Glutamatergic neuron (in vitro differentiated cells): ENCODE data around the gene WWP2. TPM values are rescaled to one million over a fixed set of nuclear protein-coding genes. Genes with fewer than 3 reads are reported as not detected.

Source experiments
- DNase-seq: peaks from one replicate; pipeline ENCODE4 v3.0.0; 2022
- H3K27ac Mint-ChIP-seq: one replicate; pipeline ENCODE4 v1.8.0; 2020; ENCODE audit warnings: mild to moderate bottlenecking, mixed read lengths, inconsistent platforms; ENCODE audit not compliant: unreplicated experiment
- H3K27me3 Mint-ChIP-seq: one replicate; pipeline ENCODE4 v1.8.0; 2020; ENCODE audit warnings: mild to moderate bottlenecking, moderate library complexity, mixed read lengths, inconsistent platforms; ENCODE audit not compliant: unreplicated experiment
- H3K36me3 Mint-ChIP-seq: one replicate; pipeline ENCODE4 v1.8.0; 2020; ENCODE audit warnings: mild to moderate bottlenecking, mixed read lengths, inconsistent platforms; ENCODE audit not compliant: unreplicated experiment
- H3K4me1 Mint-ChIP-seq: one replicate; pipeline ENCODE4 v1.8.0; 2020; ENCODE audit warnings: mild to moderate bottlenecking, low read depth, mixed read lengths, inconsistent platforms; ENCODE audit not compliant: unreplicated experiment
- H3K4me3 Mint-ChIP-seq: one replicate; pipeline ENCODE4 v1.8.0; 2020; ENCODE audit warnings: mild to moderate bottlenecking, mixed read lengths, inconsistent platforms; ENCODE audit not compliant: unreplicated experiment
- H3K9me3 Mint-ChIP-seq: one replicate; pipeline ENCODE4 v1.8.0; 2020; ENCODE audit warnings: mild to moderate bottlenecking, moderate library complexity, mixed read lengths, inconsistent platforms; ENCODE audit not compliant: unreplicated experiment
- CTCF ChIP-seq: fragments of 200-600 bp; sonication (generic); IDR thresholded peaks from one replicate; pipeline ENCODE4 v1.5.0; 2021; ENCODE audit not compliant: partially characterized antibody, unreplicated experiment
- total RNA-seq: library from RNA; stranded (reverse); fragmentation: NEBNext Ultra II Directional; extraction: Animal tissue kit (Norgen Biotek cat#: 25700); gene quantifications from one replicate; pipeline ENCODE4 v1.2.1, GENCODE V29; 2021; ENCODE audit not compliant: unreplicated experiment

WWP2 gene
- total RNA-seq, 1 donor from 2014 or later: 46.8 TPM

- Mint-ChIP-seq H3K4me1 (peaks cover 6% of the 10 kb centered on the region), H3K36me3 (no peaks in the 10 kb centered on the region), H3K4me3 (no peak overlapping the region), H3K27me3 (no peaks in the 10 kb centered on the region), H3K27ac (no peak overlapping the region), H3K9me3 (no peaks in the 10 kb centered on the region)
- no peak for DNase-seq
- TF ChIP-seq CTCF: no peak
These were observed 41.2 kb upstream of the WWP2 start for GRCh38 chr16:69720822-69721430.

DNA sequence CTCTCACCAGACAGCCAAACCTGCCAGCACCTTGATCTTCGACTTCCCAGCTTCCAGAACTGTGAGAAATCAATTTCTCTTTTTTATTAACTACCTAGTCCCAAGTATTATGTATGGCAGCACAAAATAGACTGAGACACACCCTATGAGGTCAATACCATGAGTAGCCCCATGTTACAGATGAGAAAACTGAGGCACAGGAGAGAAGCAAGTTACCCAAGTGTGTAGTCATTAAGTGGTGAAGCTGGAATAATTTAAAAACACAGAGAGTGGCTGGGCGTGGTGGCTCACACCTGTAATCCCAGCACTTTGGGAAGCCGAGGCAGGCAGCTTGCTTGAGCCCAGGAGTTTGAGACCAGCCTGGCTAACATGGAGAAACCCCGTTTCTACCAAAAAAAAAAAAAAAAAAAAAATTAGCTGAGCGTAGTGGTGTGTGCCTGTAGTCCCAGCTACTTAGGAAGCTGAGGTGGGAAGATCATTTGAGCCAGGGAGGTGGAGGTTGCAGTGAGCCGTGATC lies 40.6 kb upstream of the WWP2 start:
- H3K36me3 Mint-ChIP-seq: no peaks in the 10 kb centered on the region
- peaks cover 6% of the 10 kb centered on the region for H3K4me1 Mint-ChIP-seq
- H3K27ac Mint-ChIP-seq: no peak overlapping the region
- no peak for DNase-seq
- no peak overlapping the region for H3K4me3 Mint-ChIP-seq
- no peak for TF ChIP-seq CTCF
- H3K9me3 Mint-ChIP-seq: no peaks in the 10 kb centered on the region
- H3K27me3 Mint-ChIP-seq: no peaks in the 10 kb centered on the region

GRCh38 chr16:69724414-69724873 lies 37.7 kb upstream of the WWP2 start:
- peaks cover 10% of the 10 kb centered on the region for H3K4me1 Mint-ChIP-seq
- no peaks in the 10 kb centered on the region for H3K9me3 Mint-ChIP-seq
- H3K4me3 Mint-ChIP-seq: no peak overlapping the region
- peaks cover 2% of the 10 kb centered on the region for H3K27me3 Mint-ChIP-seq
- no peak for TF ChIP-seq CTCF
- H3K36me3 Mint-ChIP-seq: no peaks in the 10 kb centered on the region
- H3K27ac Mint-ChIP-seq: no peak overlapping the region
- DNase-seq: no peak

DNA sequence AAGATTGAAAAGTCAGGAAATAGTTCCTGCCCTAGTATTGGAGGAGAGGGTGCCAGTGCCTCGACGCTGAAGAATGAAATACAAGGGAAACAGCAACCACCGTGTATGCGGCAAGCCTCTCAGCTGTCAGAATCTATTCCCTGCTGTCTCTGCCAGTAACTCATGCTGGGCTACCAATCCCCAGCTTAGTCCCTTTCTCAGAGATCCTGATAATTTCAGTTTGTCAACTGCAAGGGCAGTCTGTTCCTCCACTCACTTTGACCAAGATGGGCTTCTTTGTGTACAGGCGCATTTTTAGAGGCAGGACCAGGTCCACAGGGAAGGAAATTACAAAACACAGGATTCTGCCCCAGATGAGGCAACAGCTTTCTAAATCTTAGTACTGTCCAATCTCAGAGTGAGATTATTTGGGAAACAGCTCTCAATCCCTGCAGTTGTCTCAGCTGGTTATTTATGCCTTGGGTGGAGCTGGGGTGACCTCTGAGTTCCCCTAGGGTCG lies 37.1 kb upstream of the WWP2 start:
- H3K27me3 Mint-ChIP-seq: peaks cover 2% of the 10 kb centered on the region

More for the DNA sequence above, 37.1 kb upstream of the WWP2 start:
- H3K9me3 Mint-ChIP-seq: no peaks in the 10 kb centered on the region
- no peak for TF ChIP-seq CTCF
- no peaks in the 10 kb centered on the region for H3K36me3 Mint-ChIP-seq
- H3K4me3 Mint-ChIP-seq: peak overlapping the region; percentile 55
- no peak for DNase-seq
- H3K4me1 Mint-ChIP-seq: peaks cover 10% of the 10 kb centered on the region
- peak overlapping the region; percentile 66 for H3K27ac Mint-ChIP-seq
